IPS-11a (cell line): Measurements from ENCODE around the gene INO80.

Source experiments
- H3K4me3 ChIP-seq: one replicate; pipeline ENCODE4 v1.5.1; 2013; ENCODE audit warnings: low read depth, low read length, control low read depth

The INO80 gene

DNA sequence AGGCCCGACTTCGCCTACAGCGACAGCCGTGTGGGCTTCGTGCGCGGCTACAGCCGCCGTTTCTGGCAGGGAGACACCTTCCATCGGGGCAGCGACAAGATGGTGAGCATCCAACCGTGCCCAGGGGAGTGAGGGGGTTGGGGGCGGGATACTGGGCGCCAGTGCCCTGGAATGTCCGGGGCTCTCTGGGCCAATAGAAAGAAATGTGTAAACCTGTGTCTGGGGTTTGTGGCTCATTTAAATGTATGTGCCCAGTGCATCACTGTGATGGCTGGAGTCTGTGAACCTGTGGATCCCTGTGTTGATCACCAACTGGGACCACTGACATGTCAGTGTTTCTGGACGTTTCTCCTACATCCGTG is 162.4 kb downstream of the INO80 start:
- H3K4me3 ChIP-seq = peak overlapping the region; percentile 89

DNA sequence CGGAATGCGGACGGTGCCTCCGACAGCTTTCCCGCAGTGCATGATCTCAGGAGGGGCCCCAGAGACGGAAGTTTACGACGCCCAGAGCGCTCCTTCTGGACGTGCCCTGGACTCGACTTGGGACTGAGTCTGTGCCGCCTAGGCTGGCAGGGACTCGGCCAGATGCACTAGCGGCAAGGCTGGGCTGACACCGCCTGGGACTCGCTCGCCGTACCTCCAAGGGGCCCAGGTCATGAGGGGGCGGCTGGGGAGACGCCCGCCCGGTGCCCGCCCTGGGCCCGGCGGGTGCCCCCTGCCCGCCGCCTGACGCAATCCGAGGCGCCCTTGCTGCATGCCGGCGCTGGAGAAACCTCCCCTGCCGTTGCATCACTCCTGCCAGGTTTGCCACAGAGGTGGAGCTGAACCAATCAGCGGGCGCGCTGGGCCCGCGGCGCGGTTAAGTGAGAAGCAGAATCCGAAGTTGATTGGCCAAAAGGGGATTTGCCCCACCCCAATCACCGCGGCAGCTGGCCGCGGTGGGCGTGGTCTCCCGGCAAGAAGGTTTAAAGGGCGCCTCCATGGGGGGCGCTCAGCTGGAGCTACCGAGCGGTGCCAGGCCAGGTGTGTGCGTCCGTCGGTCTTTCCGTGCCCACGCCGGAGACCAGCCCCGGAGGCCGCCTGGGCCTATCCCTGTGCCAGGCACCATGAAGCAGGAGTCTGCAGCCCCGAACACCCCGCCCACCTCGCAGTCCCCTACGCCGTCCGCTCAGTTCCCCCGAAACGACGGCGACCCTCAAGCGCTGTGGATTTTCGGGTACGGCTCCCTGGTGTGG is 163.0 kb downstream of the INO80 start, which contains the start of gene CHAC1:
Gene CHAC1 (plus strand): TSS at position 571 of the 812 bp plus-strand sequence. CDS start 113 bp downstream, at position 684.
- peak within 1 kb of the TSS; percentile 89 for H3K4me3 ChIP-seq

DNA sequence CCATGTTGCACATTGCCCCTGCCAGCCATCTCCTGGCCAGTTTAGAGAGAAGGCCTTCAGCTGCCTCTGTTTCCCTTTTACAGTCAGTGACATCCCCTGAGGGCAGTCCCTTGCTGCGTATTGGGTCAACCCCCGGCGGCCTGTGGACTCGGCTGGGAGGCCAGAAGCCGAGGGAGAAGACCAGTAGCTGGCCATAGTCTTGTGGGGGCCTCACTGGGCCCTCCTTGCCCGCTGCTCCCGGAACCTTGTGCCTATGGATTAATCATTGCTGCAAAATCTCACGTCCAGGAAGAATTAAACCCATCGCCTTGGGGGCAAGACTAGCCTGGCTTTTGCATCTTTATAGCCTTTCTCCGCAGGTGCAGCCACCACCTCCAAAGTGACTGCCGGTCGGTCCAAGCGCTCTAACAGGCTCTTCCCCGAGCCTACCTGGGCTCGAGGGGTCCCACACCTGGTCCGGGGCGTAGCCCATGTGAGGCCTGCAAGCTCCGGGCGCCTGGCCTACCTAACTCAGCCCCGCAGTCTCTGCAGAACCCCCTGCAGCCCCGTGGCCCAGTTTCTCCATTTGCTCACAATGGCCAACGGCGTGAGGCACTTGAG is 163.7 kb downstream of the INO80 start:
- H3K4me3 ChIP-seq = peak overlapping the region; percentile 51

DNA sequence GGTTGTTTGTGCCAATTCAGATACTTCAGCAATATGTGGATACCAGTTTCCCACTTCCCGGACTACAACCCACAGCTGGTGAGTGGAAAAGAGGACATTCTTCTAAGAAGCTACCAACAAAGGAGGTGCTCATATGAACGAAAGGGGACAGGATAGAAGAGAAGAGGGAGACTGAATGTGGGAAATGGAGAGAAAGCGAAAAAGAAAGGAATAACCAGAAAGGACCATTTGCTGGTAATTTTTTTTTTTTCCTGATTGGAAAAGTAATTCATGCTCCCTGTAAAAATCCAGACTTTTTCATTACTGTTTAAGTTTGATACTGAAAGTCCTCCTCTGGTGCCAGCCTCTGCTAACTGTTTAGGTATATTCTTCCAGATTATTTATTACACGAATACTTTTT is 164.3 kb downstream of the INO80 start:
- no peak overlapping the region for H3K4me3 ChIP-seq

DNA sequence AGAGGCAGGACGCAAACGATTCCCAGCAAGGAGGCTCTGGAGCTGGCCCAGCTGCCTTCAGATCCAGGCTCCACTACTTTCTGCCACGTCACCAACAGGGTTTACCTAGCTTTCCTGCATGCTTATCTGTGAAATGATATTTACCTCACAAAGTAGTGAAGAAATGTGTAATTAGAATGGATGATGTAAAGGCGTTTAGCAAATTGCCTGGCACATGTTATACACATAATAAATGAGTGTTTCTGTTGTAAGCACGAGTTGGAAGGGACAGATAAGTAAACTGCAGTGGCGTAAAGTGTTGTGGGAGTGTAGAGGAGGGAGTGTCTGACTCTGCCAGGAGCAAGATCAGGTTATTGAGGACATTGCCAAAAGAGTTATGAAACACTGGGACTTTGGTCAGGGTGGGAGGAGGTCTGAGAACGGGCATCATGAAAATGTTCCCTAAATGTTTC is 166.3 kb downstream of the INO80 start:
- no peak overlapping the region for H3K4me3 ChIP-seq

DNA sequence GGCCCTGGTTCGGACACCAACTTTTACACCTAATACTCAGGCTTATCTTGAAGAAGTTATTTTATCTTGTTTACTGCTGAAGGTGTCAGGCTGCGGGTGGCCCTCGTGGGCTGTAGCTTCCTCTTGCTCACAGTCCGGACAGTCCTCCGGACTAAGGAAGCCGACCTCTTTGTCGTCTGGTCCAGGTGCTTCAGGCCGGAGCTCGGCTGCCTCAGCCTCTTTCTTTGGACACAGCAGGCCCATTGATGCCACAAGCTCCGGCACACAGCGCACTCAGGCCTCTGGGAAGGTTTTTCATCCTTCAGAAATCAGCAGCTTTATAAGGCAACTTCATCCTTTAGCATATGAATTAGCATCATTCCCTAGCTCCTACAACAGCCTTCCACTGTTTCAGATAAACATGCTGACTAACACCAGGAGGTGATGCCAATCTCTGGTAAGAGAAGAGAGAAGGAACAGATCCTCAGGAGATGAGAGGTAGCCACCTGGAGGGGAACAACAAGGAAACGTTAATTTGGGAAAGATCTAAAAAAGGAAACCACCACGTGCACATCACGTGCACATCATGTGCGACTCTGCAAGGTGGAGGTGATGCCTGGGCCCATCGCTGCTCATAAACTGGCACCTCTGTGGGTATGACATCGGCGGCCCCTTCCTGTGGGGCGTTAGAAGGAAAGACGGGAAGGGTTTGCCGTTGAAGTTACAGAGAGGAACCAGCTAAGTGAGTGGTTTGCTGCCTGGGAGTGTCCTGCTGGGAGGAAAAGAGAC is 167.2 kb downstream of the INO80 start:
- no peak overlapping the region for H3K4me3 ChIP-seq

DNA sequence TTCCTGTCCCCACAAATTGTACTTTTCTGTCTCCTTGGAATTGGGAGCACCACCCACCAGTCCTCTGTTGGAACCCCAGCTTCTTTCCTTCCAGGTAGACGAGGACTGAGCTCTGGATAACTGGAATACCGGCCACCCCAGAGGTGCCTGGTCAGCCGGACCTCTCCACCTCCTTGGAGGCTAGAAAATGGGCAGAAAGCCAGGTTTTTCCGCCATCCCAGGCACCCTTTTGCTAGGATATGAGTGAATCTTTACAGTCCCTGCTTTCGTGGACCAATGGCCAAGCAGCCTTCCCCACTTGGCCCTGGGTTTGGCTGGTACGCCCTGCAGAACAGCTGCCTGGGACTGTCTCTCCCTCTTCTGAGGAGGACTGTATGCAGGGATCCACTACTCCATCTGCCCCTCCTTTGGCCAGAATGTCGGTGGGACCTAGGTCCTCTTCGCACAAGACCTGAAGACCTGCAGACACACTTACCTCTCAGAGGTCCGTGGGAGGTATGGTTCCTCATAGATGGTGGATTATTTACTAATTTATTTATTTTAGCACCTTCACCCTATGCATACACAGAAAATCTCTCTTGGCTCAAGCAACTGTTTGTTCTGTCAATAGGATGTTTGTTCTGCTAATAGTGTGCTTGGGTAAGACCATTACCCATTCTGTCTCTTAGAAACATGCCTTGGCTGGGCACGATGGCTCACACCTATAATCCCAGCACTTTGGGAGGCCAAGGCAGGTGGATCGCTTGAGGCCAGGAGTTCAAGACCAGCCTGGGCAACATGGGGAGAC is 171.4 kb downstream of the INO80 start:
- H3K4me3 ChIP-seq = no peak overlapping the region

DNA sequence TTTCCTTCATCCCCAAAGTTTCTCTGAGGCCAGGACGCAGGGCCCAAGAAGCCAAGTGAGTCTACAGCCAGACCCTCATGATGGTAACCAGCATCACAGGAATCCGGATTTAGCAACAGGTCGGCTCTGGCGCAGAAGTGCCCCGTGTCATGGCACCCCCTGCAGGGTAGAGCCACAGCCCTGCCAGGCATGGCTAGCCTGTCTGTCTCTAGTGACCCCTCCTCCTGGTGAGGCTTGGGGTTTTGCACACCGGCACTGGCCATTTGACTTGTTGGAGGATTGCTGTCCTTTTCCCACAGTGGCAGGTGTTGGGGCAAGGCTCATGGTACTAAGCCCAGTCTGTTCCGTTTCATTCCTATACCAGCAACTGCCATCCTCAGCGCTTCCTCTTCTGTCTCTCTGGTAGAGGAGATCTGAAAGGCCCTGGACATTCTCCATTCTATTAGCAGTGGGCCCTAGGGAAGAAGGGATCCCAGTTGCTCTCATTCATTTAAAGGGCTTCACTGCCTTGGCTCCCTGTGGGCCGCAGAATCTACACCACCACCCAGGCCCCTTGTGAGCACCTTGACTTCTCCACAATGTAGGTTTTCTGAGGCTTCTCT is 172.2 kb downstream of the INO80 start:
- H3K4me3 ChIP-seq = no peak overlapping the region

DNA sequence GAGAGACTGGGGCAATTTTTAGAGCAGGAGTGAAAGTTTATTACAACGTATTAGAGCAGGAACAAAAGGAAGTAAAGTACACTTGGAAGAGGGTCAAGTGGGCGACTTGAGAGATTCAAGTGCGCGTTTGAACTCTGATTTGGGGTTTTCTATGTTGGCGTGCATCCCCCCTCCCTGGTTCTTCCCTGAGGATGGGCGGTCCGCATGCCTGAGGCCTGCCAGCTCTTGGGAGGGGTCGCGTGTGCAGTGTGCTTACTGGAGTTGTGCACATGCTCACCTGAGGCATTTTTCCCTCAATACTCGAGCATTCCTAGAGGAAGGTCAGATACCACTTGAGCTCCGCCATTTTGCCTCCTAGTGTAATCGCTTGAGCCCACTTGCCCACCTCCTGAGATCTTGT is 173.2 kb downstream of the INO80 start:
- H3K4me3 ChIP-seq = no peak overlapping the region

DNA sequence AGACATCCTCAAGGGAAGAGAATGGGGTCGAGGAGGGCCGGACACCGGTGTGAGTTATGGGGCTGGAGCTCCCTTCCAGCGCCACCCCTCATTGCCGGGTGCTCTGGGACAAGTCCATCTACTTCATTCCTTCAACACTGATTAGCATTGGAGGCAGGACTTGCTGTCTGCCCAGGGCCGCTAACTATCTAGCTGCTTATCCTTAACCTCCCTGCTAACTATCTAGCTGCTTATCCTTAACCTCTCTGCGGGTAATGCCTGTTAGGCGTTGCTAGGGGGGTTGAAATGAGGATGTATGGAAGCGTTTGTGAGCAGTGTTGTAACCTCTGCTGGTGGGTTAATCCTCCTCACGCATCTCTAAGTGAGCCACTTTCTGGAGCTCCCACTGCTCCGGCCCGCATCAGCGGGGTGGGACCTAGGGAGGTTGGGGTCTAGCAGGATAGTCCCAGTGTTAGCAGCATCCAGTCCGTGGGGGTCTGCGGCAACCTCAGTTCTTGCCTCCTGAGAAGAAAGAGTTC is 173.7 kb downstream of the INO80 start:
- peak overlapping the region; percentile 22 for H3K4me3 ChIP-seq

DNA sequence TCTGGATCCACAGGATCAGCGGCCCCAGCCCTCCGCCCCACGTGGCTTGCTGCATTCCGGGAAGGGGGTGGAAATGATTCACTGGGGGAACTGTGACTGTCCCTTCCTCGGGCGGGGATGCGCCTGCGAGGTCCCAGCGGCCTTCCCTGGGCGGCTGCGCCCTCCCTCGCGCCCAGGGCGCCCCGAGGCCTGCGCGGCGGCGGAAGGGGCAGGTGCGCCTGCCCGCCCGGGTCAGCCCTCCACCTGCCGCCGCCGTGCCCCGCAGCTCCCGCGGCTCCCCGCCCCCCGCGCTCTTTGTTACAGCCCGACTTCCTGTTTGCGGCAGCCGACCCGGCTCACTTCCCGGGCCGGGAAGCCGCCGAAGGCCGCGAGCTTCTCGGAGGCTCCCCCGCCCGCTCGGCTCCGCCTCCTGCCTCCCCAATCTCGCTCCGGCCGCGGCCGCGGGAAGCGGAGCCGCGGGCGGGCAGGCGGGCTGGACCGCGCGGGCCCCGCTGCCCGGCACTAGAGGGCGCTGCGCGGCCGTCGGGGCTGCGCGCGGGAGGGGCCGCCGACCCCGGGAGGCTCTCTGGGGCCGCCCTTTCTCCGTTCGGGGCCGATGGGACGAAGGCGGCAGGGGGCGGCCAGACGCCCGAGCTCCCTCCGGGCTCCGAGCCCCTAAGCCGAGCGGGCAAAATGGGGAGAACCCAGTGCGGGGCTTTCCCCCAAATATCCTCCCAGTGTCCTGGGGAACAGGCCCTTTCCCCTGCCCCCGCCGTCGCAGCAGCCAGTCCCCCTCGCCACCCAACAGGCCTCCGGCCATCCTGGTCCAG is 174.3 kb downstream of the INO80 start:
- peak overlapping the region; percentile 52 for H3K4me3 ChIP-seq

DNA sequence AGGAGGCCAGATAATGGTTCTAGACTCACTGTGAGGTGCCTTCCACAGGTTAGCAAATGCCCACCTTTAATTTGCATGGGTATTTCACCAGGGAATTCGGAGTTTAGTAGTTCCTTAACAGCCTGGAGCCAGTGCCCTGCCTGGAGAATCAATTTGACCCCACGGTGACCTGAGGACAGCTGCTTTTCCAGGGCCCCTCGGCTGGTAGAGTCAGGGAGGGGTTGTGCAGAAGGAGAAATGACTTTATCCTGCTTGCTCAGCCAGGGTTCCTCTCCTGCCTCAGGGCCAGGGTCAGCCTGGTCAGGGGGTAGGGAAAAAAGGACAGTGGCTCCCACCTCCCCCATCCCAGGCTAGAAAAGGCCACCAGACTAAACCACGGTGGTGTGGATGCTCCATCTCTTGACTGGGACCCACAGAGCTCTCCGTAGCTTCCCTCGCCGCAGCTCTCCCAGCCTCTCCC is 175.0 kb downstream of the INO80 start:
- peak overlapping the region; percentile 52 for H3K4me3 ChIP-seq

DNA sequence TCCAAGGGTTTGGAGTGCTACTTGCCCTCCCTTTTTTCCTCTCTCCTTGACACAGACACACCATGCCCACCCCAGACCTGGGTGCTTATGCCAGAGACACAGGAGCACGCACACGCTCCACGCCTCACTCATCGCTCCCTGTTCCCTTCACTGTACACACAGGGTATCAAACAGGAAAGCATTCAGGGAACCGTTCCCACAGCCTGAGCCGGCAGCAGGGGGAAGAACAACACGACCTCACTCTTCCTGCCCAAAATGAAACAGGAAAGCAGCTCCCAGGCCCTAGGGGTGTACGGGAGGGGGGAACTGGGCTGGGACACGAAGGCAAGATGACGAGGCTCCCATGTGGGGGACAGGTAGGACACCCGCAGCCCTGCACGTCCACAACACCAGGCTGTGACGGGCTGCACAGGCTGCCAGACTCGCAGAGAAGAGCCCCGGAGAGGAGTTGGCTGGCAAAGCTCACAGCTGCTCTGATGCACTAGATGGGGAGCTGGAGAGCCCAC is 175.7 kb downstream of the INO80 start:
- no peak overlapping the region for H3K4me3 ChIP-seq

DNA sequence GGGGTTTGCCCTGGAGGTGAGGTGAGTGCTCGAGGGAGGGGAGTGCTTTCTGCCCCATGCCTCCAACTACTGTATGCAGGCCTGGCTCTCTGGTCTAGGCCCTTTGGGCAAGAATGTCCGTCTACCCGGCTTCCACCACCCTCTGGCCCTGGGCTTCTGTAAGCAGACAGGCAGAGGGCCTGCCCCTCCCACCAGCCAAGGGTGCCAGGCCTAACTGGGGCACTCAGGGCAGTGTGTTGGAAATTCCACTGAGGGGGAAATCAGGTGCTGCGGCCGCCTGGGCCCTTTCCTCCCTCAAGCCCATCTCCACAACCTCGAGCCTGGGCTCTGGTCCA is 177.6 kb downstream of the INO80 start:
- no peak overlapping the region for H3K4me3 ChIP-seq

DNA sequence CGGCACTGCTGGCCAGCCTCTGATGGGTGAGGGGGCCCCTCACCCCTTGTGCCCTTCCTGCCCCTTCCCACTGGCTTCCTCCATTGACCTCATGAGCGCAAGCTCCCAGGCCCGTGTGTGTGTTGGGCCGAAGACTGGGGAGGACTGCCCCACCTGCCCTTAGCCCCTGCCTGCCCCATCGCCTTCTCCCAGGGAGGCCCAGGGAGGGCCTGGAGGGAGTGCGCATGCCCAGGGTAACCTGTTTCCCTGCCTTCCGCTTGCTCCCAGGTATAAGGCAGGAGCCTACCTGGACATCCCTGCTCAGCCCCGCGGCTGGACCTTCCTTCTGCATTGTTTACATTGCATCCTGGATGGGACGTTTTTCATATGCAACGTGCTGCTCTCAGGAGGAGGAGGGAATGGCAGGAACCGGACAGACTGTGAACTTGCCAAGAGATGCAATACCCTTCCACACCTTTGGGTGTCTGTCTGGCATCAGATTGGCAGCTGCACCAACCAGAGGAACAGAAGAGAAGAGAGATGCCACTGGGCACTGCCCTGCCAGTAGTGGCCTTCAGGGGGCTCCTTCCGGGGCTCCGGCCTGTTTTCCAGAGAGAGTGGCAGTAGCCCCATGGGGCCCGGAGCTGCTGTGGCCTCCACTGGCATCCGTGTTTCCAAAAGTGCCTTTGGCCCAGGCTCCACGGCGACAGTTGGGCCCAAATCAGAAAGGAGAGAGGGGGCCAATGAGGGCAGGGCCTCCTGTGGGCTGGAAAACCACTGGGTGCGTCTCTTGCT is 178.1 kb downstream of the INO80 start:
- H3K4me3 ChIP-seq = no peak overlapping the region

DNA sequence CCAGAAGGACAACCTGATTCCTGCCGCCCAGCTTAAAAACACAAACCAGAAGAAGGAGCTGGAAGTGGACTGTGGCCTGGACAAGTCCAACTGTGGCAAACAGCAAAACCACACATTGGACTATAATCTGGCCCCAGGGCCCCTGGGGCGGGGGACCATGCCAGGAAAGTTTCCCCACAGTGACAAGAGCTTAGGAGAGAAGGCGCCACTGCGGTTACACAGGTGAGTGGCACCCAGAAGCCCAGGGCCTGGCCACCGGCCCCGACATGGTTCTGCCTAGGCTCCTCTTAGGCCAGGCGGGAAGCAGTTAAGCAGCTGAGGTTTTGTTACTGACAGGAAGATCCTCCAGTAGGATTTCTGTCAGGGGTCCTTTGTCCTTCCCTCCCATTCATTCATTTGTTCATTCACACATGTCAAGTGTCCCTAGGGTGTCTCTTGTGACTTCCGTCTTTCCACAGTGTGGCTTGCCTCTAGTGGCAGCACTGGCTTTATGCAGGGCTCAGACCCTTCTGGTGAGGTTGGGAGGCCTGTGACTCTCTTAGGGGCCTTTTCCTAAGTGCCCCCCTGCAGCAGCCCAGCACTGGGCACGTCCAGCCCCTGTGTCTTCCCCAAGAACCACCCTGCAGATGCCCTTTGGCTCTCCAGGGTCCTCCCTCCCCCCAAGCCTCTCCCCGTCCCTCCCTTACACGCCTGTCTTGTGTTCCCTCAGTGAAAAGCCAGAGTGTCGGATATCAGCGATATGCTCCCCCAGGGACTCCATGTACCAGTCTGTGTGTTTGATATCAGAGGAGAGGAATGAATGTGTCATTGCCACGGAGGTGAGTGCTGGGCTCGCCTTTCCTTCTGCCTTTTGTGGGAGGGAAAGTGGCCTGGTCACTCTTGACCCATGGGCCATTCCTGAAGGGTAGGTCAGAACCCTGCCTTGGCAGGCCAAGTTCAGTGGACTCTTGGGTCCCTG is 179.1 kb downstream of the INO80 start:
- no peak overlapping the region for H3K4me3 ChIP-seq

DNA sequence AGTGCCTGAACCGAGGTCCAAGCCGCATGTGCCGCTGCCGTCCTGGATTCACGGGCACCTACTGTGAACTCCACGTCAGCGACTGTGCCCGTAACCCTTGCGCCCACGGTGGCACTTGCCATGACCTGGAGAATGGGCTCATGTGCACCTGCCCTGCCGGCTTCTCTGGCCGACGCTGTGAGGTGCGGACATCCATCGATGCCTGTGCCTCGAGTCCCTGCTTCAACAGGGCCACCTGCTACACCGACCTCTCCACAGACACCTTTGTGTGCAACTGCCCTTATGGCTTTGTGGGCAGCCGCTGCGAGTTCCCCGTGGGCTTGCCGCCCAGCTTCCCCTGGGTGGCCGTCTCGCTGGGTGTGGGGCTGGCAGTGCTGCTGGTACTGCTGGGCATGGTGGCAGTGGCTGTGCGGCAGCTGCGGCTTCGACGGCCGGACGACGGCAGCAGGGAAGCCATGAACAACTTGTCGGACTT is 179.8 kb downstream of the INO80 start:
- H3K4me3 ChIP-seq = no peak overlapping the region
